NOMO-1 treated with dmso at 0.1 percent for 144 hours (cell line): Measurements from ENCODE around the gene ABCC4.

Experiments used
- DNase-seq: peaks from one replicate; lab custom pipeline; 2025; ENCODE audit not compliant: unreplicated experiment; lab: John Stamatoyannopoulos, UW

Gene ABCC4

DNA sequence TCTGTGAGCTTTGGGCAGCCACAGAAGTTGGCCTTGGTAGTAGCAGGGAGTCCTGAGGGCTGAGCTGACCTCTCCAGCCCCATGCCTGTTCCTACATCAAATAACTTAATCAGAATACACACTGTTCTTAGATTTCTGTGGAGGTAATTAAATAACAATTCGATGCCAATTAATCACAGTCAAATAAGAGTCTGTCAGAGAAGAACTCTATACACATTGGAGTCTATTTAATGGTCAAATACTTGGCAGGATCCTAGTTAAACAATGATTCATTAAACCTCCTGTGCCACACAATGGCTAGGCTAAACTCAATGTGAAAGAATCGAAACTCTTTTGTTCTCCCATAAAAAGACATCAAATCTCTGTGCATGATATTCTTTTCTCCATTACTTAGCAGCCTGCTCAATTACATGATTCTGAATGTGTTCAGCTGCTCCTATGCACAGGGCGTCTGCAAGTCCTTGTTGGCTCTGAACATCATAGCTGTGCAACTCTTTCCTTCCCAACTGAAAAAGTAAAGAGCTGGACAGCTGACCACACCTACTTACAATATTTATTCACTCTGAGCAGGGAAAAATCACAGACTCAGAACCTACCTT lies 173.1 kb downstream of the ABCC4 start:
- DNase-seq: no peak

DNA sequence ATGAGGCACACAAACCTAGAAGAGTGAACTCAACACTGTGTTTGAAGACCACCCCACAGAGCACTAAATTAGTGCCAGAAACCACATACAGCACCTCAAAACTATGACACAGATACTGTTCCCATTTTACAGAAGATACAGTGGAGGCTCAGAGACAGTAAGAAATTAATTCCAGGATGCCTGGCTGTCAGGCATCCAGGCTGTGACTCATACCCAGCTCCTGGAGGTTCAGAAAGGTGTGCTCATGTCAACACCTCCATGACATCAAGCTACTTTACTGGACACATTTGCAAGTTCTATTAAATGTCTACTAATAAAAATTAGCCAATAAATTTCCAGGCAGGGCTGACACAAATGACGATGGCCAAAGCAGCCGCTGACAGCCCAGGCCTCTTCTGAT lies 176.3 kb downstream of the ABCC4 start:
- DNase-seq: no peak

DNA sequence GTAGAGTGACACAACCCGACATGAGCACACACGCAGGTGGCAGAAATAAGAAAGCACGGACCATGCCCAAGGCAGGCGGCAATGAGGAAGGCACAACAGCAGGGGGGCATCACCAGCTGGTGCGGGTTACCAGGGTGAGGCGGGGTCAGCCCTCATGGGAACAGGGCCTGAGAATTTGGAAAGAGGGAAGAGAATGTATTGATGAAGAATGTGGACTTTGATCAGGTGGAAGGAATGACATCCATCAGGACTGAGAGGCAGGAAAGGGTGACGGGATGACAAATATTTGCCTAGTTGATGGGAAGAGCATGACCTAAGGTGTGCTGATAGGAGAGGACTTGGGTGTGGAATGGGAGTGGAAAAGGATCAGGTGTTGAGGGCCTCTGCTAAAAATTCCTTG lies 177.5 kb downstream of the ABCC4 start:
- DNase-seq: no peak

DNA sequence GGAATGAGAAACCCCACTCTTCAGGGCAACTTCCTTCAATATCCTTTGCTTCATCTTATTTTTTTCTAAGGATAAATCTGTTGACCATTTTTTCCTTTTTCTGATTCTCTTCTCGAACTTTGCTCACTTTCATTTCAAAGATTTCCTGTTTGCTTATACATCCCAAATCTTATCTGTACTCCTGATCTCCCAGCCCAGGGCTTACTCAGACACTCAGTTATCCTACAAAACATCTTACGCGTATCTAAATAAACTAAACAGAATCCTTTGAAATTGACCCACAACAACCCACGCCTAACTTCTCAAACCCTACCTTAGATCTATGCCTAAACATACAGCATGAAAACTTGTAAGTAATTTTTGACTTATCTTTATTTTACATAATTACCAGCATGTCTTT lies 179.2 kb downstream of the ABCC4 start:
- DNase-seq: no peak

DNA sequence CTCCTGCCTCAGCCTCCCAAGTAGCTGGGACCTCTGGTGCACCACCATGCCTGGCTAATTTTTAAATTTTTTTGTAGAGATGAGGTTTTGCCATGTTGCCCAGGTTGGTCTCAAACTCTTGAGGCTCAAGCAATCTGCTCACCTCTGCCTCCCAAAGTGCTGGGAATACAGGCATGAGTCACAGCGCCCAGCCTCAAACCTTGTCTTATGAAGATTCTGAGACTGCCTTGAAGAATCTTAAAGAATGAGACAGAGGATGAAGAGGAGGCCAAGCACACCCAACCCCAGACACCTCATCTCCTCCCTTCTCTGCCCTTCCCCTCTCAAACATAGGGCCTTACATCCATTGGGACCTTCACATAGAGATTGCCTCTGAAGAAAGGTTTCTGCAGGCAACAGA lies 179.7 kb downstream of the ABCC4 start:
- no peak for DNase-seq

DNA sequence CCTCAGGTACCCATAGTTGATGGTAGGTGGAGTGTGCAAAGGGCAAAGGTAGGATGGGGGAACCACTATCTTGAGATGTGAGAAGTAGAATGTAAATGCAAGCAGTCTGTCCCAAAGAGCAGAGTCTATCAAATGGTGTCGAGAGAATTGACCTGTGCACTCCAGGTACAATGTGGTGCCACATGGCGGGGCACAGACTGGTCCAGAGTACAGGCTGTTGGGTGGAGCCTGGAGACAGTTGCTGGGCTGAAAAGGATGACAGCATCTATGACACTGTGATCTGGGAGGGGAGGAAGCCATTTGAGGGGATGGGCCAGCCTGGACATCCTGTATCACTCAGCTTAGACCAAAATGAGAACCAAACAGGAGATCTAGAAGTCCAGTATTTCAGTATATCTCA lies 180.6 kb downstream of the ABCC4 start:
- no peak for DNase-seq

DNA sequence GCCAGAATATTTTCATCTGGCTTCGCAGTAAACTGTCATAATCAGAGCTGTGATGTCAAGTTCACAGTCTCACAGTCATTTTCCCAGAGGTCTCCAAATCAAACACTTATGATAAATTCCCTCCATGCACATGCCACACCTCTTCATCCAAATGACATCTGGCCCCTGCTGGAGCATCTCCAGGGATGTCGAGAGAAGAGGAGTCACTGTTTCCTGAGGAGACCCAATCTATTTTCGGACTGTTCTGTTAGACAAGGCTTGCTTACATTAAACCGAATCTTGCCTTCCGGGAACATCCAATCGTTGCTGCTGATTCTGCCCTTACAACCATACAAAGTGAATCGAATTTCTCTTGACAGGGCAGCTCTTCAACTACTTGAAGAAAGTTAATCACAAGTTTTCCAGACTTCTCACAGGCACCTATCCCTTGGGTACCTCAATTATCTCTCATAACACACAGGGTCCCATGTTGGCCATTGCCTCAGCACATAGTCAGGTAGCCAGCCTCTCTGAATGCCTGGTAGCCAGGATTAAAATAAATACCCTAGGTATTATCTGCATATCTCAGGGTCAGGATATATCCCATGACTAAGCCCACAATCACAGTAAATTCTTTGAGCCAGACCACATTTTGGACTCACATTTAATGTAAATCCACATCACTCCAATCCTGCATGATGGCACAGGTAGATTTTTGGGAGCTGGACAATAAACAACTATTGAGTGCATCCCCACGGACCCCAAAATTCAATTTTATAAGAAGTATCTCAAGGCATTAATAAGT lies 182.5 kb downstream of the ABCC4 start:
- no peak for DNase-seq

DNA sequence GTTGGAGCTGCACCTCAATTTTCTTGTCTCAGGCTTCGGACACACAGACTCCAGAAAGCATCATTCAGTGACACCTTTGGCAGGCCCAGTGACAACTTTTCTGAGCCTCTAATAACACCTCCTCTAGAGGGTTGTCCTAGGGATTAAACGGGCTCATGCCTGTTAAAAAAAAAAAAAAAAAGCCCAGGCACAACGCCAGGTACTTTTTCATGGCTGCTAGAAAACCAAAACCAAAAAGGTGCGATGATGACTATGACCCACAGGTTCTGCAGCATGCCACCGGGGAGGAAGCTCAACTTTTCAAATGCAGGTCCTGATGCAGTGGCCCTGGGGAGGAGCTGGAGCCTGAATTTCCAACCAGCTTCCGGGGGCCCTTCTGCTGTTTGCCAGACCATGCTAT lies 184.2 kb downstream of the ABCC4 start:
- DNase-seq: no peak

DNA sequence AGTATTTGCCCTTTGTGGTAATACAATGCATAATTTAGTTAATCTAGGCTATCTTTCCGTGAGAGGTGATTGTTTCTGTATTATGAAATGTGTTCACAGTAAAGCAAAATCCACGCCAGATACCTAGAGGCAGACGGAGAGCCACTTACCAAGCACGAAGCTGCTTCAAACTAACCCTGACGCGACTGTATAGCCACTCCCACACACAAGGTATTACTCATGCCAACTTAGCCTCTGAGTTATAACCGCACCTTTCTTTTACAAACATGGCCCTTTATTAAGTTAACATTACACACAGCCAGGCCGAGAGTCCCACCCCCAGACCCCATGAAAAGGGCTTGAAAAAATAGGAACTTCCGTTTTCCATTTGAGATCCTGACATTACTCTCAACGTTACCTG lies 185.7 kb downstream of the ABCC4 start:
- no peak for DNase-seq

DNA sequence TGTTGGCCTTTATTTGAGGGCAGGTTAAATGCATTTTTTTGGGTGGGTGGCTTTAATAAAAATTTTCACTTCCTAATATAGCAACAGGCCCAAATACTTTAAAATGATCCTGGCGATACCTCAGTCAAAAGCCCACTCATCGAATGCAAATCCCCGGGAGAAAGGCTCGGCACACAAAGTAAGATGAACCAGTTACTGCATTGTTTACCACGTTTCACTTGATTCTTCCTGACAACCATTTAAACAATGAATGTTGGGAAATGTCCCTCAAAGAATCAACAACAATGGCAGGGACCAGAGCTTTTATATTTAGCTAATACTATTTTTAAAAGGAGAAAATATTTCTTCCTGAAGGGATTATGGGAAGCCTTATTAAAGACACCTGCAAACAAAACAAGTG lies 187.7 kb downstream of the ABCC4 start:
- no peak for DNase-seq

DNA sequence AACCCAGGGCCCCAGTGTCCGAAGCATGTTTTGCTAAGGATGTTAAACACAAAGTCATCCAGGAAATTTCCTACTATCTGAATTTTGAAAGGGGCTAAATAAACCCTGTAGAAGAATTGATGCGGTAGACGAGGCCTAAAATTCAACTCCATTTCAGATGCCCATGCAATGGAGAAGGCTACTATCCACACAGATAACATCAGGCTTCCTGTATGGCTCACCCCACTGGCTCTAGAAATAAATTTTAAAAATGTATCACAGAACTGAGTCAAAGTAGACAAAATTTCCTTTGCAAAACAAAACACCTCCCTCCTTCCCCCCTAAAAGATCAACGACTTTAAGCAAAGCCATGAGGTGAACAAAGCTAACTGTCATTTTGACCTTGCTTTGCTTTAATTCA lies 188.4 kb downstream of the ABCC4 start:
- no peak for DNase-seq

DNA sequence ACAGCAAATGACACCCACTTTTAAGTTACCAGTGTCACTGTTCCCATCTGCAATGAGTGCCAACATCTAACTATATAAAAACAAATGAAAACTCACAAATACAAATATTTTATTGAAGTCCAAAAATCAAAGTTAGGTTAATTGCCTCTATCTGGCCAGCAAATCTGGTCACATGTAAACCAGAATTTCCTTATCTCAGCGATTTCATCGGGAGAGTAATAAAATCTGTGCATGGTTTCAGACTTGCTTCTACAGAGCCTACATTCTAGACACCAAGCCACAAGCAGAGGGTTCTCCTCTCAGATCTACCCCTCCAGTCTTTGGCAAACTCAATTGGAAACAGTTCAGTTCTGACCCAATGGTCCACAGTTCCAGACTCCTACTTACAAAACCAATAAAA lies 189.6 kb downstream of the ABCC4 start:
- no peak for DNase-seq

DNA sequence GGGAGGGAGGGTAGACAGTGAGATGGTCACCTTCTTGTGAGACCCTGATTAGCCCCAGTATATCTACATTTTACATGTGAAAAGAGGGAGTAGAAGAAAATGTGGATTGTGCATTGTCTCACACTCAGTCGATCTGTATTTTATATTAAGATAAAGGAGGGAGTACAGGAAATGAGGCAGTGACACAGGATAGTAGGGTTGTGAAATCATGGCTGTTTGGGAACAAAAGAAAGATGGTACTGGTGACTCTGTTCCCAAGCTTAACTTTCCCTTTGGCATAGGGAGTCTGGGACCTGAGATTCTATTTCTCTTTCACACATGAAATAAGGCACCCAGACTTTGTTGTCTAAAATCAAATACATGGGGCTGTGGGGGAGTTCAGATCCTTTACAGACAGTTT lies 194.7 kb downstream of the ABCC4 start:
- DNase-seq: no peak

DNA sequence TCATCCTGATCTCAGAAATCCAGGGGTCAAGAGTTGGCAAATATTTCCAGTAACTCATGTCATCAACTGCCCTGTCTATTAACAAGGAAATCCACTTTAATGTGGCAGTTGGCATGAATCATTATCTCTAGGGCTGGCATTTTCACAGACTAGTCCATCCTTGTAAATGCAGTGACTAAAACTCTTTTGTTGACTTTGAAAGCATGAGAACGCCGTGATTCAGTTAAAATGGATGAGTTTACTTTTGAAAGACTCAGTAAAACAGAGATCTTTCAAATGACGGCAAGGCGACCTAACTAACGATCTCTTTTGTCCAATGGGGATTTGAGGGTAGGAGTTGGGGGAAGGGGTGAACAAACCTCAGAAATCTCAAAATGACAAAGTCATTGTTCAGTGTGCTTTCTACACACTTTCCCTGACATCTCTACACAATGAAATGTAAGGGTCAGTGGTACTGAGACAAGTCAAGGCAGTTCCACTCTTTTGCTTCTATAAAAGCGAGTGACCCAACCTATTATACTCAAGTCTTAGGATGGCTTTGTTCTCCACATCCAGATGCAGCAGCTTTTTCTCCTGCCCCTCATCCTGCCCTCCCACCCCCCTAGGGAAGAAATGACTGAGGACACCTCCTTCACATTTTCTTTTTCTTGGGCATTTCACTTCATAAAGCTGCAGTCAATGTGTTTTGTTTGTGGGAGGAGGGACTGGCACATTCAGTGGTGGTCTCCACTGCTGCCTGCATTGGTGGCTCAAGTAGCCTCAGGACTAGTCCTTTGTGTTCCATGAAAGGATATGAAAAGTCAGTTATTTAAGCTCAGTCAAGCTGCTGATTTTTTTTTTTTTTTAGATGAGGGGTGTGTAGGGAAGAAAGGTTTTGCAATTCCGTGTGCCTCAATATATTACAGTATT lies 200.5 kb downstream of the ABCC4 start:
- DNase-seq: no peak

DNA sequence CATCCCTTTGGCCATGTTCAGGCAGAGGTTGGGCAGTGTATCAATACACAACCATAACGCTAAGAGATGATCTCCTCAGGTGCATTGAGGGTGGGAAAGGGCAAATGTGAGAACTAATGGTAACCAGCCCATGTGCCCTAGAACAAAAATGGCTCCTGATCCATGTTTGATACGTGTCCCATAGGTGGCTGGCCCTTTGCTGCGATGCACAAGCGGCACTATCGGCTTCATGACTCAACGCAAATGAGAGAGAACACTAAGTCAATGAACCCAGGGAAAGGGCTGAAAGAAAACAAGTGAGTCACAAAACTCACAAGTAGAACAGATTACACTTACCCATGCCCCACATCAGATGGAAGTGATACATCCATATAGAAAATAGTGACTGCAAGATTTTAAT lies 201.7 kb downstream of the ABCC4 start:
- no peak for DNase-seq

DNA sequence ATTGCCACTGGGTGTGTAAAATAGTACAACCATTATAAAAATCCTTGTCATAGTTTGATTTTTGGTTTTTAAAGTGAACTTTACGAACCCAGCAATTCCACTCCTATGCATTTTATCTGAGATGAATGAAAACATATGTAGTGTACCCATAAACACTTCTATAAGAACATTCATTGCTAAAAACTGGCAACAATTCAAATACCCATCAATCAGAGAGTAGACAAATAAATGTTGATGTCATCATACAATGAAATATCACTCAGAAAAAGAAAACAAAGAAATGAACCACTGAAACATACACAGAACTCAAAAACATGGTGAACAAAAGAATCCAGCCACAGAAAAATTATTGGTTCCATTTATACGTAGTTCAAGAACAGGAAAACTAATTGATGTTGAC lies 202.3 kb downstream of the ABCC4 start:
- no peak for DNase-seq

DNA sequence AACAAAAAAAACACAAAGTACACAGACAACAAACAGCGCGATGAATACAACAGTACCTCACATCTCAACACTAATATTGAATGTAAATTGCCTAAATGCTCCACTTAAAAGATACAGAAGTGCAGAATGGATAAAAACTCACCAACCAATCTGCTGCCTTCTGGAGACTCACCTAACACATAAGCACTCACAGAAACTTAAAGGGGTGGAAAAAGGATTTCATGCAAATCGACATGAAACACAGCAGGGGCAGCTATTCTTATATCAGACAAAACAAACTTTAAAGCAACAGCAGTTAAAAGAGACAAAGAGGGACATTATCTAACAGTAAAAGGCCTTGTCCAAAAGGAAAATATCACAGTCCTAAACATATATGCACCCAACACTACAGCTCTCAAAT lies 209.5 kb downstream of the ABCC4 start:
- DNase-seq: no peak

DNA sequence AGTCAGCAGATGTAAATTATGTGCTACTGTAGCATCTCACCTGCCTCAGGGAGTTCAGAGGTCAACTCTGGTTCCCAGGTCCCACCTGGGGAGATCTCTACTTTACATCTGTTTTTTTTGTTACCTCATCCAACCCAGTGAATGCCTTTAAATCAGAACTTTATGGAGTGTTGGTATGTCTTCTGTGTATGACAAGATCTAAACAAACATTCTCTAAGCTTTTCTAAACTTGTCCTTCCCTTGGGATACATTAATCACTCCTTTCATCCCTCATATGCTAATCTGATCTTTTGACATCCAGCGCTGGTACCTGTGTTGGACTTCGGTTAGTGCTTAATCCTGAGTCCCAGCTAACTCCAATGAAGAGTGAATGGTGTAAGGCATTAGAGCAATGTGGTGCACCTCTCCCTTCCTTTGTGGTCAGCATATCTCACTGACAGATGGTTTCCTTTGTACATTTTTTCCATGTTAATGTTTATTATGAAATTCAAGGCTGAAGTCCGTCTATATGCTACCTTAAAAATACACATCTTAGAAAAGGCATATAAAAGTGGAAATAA lies 213.4 kb downstream of the ABCC4 start:
- DNase-seq: no peak

DNA sequence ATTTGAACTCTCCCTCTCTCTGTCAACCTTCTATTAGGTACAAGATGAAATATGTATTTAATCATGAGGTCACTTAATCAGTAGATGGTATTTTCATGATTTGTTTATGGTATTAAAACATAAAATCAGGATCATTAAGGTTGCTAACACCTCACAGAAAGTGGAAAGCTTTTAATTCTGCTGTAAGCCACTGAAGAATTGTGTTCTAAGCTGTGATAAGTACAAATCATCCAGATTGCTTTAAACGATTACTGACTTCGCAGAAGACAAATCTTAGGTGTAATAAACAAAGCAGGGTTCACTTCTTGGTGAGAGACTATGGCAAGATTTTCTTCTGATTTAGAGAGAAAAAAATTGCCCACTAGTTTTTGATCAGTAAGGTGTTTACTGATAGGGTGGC lies 214.5 kb downstream of the ABCC4 start:
- no peak for DNase-seq

DNA sequence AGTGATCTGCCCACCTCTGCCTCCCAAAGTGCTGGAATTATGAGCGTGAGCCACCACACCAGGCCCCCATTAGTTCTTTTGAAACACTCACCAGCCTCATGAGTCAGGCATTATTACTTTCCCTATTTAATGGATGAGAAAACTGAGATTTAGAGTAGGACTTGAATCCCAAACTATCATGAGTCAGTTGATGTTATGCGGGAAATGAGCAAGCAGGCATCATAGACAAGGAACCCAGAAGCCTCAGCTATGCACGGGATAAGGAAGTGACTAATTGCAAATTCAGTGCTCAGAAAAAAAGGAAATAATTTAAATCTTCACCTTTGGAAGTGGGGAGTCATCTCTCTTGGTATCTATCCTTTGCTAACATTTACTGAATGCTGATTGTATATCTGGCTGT lies 217.5 kb downstream of the ABCC4 start:
- no peak for DNase-seq

DNA sequence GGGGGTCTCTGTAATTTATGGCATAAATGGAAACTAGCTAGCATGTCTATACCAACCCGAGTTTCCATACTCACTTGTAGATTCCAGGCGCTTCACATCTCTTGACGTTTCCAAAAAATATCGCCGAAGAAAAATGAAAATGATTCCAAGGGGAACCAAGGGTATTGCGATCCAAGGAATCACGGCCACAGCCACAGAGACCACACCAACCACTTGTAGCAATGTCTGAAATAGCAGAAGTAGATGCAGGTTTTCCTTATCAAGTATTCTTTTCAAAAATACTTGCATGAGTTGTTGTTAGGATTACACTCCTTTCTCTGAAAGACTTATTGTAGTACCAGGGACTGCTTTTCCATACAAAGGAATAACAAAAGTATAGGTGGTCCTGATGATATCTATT lies 218.2 kb downstream of the ABCC4 start:
- no peak for DNase-seq

DNA sequence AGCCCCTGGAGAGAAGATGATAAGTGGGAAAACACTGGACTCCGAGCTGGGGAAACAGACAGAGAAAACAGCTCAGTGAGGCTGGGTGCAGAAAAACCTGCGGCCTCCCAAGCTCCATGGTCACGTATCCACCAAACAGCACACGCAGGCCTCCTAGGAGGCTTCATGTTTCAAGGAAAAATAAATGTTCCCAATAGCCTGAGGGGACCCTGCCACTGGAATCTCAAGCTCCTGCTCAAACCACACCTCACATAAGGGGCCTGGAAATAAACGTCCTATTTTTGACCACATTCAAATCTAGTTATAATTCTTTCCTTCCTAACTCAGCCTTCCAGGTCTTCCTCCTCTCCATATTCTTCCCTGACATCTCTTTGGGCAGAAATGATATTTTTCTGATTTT lies 225.7 kb downstream of the ABCC4 start:
- DNase-seq: no peak
